Neural progenitor cell (in vitro differentiated cells): ENCODE results near the gene ZMYND10. TPM values are rescaled to one million over a fixed set of nuclear protein-coding genes. Genes with fewer than 3 reads are reported as not detected.

Experiments
- DNase-seq: peaks from one replicate; pipeline ENCODE4 v3.0.0-alpha.2; 2016; ENCODE audit warnings: low spot score
- H2AFZ ChIP-seq: fragments of 200-600 bp; sonication (generic); replicated peaks from 2 replicates; pipeline ENCODE4 v1.6.1; 2016; ENCODE audit warnings: antibody characterized with exemption
- H3F3A ChIP-seq: fragments of 200-600 bp; sonication (generic); 2 replicates; pipeline ENCODE4 v1.6.1; 2016; ENCODE audit warnings: antibody characterized with exemption, low read depth
- H3K27ac ChIP-seq: fragments of 200-600 bp; sonication (generic); 2 replicates; pipeline ENCODE4 v1.5.1; 2016; ENCODE audit warnings: mild to moderate bottlenecking
- H3K27me3 ChIP-seq: fragments of 200-600 bp; sonication (generic); 2 replicates; pipeline ENCODE4 v1.6.1; 2016; ENCODE audit warnings: mild to moderate bottlenecking, moderate library complexity
- H3K36me3 ChIP-seq: fragments of 200-600 bp; sonication (generic); 2 replicates; pipeline ENCODE4 v1.5.1; 2016
- H3K4me1 ChIP-seq: fragments of 200-600 bp; sonication (generic); 2 replicates; pipeline ENCODE4 v1.6.1; 2016; ENCODE audit warnings: mixed run types
- H3K4me2 ChIP-seq: fragments of 200-600 bp; sonication (generic); 2 replicates; pipeline ENCODE4 v1.6.1; 2016
- H3K4me3 ChIP-seq: fragments of 200-600 bp; sonication (generic); 2 replicates; pipeline ENCODE4 v1.5.1; 2016
- H3K79me2 ChIP-seq: fragments of 200-600 bp; sonication (generic); 2 replicates; pipeline ENCODE4 v1.6.1; 2016; ENCODE audit warnings: low read depth
- H3K9ac ChIP-seq: fragments of 200-600 bp; sonication (generic); 2 replicates; pipeline ENCODE4 v1.6.1; 2016
- H3K9me3 ChIP-seq: fragments of 200-600 bp; sonication (generic); 2 replicates; pipeline ENCODE4 v1.5.1; 2016; ENCODE audit warnings: low read depth
- H4K20me1 ChIP-seq: fragments of 200-600 bp; sonication (generic); 2 replicates; pipeline ENCODE4 v1.6.1; 2016; ENCODE audit warnings: low read depth
- H3K27ac Mint-ChIP-seq: 3 replicates; pipeline ENCODE4 v1.8.0; 2021; ENCODE audit warnings: mixed read lengths
- H3K27me3 Mint-ChIP-seq: 2 replicates; pipeline ENCODE4 v1.8.0; 2022; ENCODE audit warnings: low read depth, mild to moderate bottlenecking, inconsistent platforms, moderate library complexity, mixed read lengths; ENCODE audit not compliant: insufficient read depth
- H3K36me3 Mint-ChIP-seq: 3 replicates; pipeline ENCODE4 v1.8.0; 2021; ENCODE audit warnings: mixed read lengths
- H3K4me1 Mint-ChIP-seq: 3 replicates; pipeline ENCODE4 v1.8.0; 2021; ENCODE audit warnings: mixed read lengths
- H3K4me3 Mint-ChIP-seq: 3 replicates; pipeline ENCODE4 v1.8.0; 2021; ENCODE audit warnings: mild to moderate bottlenecking, moderate library complexity, mixed read lengths
- H3K9me3 Mint-ChIP-seq: 3 replicates; pipeline ENCODE4 v1.8.0; 2020; ENCODE audit warnings: mixed read lengths
- EZH2 ChIP-seq: fragments of 200-600 bp; sonication (generic); IDR thresholded peaks from 2 replicates; pipeline ENCODE4 v1.6.1; 2017; ENCODE audit warnings: antibody characterized with exemption, mild to moderate bottlenecking, moderate library complexity
- EZH2phosphoT487 ChIP-seq: fragments of 200-600 bp; sonication (generic); IDR thresholded peaks from 2 replicates; pipeline ENCODE4 v1.6.1; 2017; ENCODE audit warnings: antibody characterized with exemption
- total RNA-seq: library from RNA; depleted of rRNA; stranded (reverse); fragments of >200 nt; gene quantifications from 2 replicates; pipeline ENCODE4 v1.2.3, GENCODE V29; 2015; ENCODE audit warnings: low replicate concordance
- TF ChIP-seq, protein P1 (sequence below): fragments of 200-600 bp; sonication (generic); IDR thresholded peaks from 2 replicates; pipeline ENCODE4 v1.5.1; 2017; ENCODE audit warnings: antibody characterized with exemption, mild to moderate bottlenecking

Gene ZMYND10
- total RNA-seq, 1 donor from 2014 or later = 0.37 TPM

- peaks cover 3% of the 10 kb centered on the region for H4K20me1 ChIP-seq
- Mint-ChIP-seq H3K4me1 (peaks cover 14% of the 10 kb centered on the region), H3K36me3 (peaks cover under 1% of the 10 kb centered on the region), H3K27me3 (peaks cover 22% of the 10 kb centered on the region), H3K9me3 (no peaks in the 10 kb centered on the region), H3K4me3 (peak overlapping the region; percentile 84), H3K27ac (no peak overlapping the region)
- no peak overlapping the region for H2AFZ ChIP-seq
- TF ChIP-seq EZH2phosphoT487 (no peak), EZH2 (no peak)
- TF ChIP-seq, protein P1, sequence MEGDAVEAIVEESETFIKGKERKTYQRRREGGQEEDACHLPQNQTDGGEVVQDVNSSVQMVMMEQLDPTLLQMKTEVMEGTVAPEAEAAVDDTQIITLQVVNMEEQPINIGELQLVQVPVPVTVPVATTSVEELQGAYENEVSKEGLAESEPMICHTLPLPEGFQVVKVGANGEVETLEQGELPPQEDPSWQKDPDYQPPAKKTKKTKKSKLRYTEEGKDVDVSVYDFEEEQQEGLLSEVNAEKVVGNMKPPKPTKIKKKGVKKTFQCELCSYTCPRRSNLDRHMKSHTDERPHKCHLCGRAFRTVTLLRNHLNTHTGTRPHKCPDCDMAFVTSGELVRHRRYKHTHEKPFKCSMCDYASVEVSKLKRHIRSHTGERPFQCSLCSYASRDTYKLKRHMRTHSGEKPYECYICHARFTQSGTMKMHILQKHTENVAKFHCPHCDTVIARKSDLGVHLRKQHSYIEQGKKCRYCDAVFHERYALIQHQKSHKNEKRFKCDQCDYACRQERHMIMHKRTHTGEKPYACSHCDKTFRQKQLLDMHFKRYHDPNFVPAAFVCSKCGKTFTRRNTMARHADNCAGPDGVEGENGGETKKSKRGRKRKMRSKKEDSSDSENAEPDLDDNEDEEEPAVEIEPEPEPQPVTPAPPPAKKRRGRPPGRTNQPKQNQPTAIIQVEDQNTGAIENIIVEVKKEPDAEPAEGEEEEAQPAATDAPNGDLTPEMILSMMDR = no peak
- H3K4me3 ChIP-seq = peak overlapping the region; percentile 56
- no peak for DNase-seq
- no peaks in the 10 kb centered on the region for H3K9me3 ChIP-seq
- H3K4me2 ChIP-seq = peak overlapping the region; percentile 92
- H3K79me2 ChIP-seq = peaks cover 5% of the 10 kb centered on the region
- no peaks in the 10 kb centered on the region for H3K36me3 ChIP-seq
- H3K27ac ChIP-seq = no peak overlapping the region
- peaks cover 13% of the 10 kb centered on the region for H3K4me1 ChIP-seq
- no peak overlapping the region for H3K9ac ChIP-seq
- peaks cover 19% of the 10 kb centered on the region for H3F3A ChIP-seq
- peaks cover 65% of the 10 kb centered on the region for H3K27me3 ChIP-seq
These were observed 524 bp downstream of the ZMYND10 start for GRCh38 chr3:50345008-50345407.

DNA sequence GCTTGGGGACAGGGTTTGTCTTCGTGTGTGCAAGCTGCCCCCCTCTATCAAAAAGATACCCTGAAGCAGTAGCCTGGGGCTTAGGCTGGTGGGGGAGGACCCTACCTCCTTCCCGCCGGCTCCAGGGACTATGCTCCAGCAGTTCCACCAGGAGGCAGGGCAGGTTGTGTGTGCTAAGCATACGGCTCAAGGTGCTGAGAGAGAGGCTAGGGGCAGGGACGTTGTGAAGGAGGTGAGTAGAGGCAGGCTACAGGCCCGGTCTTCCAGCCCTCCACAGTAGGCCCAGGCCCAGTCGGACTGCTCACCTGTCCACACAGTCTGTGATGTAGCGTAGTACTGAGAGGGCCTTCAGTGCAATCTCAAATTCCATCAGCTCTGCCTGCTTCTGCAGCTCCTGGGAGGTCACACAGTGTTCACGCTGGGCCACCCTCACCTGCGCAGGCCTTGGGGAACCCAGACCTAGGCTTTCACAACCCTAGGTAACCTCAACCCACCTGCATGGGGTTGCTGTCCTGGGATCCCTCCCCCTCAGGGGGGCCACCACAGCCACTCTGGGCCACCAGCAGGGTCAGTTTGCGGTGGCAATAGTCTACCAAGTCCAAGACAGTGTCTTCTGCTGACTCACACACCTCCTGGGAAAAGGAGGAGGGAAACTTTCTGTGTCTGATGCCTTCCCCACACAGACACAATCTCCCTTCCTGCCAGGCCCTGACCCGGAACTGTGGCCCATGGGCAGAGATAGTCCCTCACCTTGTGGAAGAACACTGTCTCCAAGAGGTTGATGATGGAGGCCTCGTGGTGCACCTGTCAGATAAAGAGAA, 2.5 kb downstream of the ZMYND10 start:
- Mint-ChIP-seq H3K9me3 (no peaks in the 10 kb centered on the region), H3K4me1 (peaks cover 24% of the 10 kb centered on the region), H3K27me3 (peaks cover 37% of the 10 kb centered on the region), H3K4me3 (no peak overlapping the region), H3K27ac (no peak overlapping the region), H3K36me3 (peaks cover 3% of the 10 kb centered on the region)
- no peak overlapping the region for H3K4me3 ChIP-seq
- peaks cover 17% of the 10 kb centered on the region for H3K4me1 ChIP-seq
- no peaks in the 10 kb centered on the region for H3K36me3 ChIP-seq
- TF ChIP-seq, protein P1 = peak; percentile 26
- no peak for TF ChIP-seq EZH2
- no peak for TF ChIP-seq EZH2phosphoT487
- H3K9me3 ChIP-seq = no peaks in the 10 kb centered on the region
- peaks cover 3% of the 10 kb centered on the region for H4K20me1 ChIP-seq
- H3K27ac ChIP-seq = no peak overlapping the region
- H3K9ac ChIP-seq = no peak overlapping the region
- peaks cover 28% of the 10 kb centered on the region for H3F3A ChIP-seq
- DNase-seq = peak; percentile 57
- no peak overlapping the region for H3K4me2 ChIP-seq
- peaks cover 85% of the 10 kb centered on the region for H3K27me3 ChIP-seq
- no peaks in the 10 kb centered on the region for H3K79me2 ChIP-seq
- no peak overlapping the region for H2AFZ ChIP-seq

GRCh38 chr3:50341996-50342650, 3.4 kb downstream of the ZMYND10 start:
- no peak overlapping the region for H3K4me3 ChIP-seq
- peaks cover 3% of the 10 kb centered on the region for H3K36me3 Mint-ChIP-seq
- H3K36me3 ChIP-seq = no peaks in the 10 kb centered on the region
- peaks cover 88% of the 10 kb centered on the region for H3K27me3 ChIP-seq
- no peaks in the 10 kb centered on the region for H3K9me3 Mint-ChIP-seq
- no peak for DNase-seq
- H3K27ac ChIP-seq = no peak overlapping the region
- H3K4me2 ChIP-seq = no peak overlapping the region
- H3F3A ChIP-seq = peaks cover 27% of the 10 kb centered on the region
- no peaks in the 10 kb centered on the region for H3K79me2 ChIP-seq
- TF ChIP-seq EZH2 = no peak
- TF ChIP-seq, protein P1 = no peak
- TF ChIP-seq EZH2phosphoT487 = no peak
- no peaks in the 10 kb centered on the region for H4K20me1 ChIP-seq
- no peak overlapping the region for H3K4me3 Mint-ChIP-seq
- H3K9me3 ChIP-seq = no peaks in the 10 kb centered on the region
- H3K27me3 Mint-ChIP-seq = peaks cover 37% of the 10 kb centered on the region
- peaks cover 22% of the 10 kb centered on the region for H3K4me1 Mint-ChIP-seq
- H3K4me1 ChIP-seq = peaks cover 20% of the 10 kb centered on the region
- no peak overlapping the region for H2AFZ ChIP-seq
- H3K27ac Mint-ChIP-seq = no peak overlapping the region
- no peak overlapping the region for H3K9ac ChIP-seq
